Epithelial cell of prostate (primary cell): ENCODE measurements around the gene C17orf58.
"Not testable (repeated sequence)": the region's sequence is repeated elsewhere in the genome, so short reads cannot be mapped to it uniquely, and the experiment has no call there.

Experiments
- DNase-seq: peaks from one replicate; pipeline ENCODE4 v3.0.0-alpha.2; 2011; ENCODE audit warnings: low read depth, low spot score
- H3K27ac ChIP-seq: fragments of 450-650 bp; 2 replicates; pipeline ENCODE4 v1.5.1; 2017; ENCODE audit warnings: mild to moderate bottlenecking

C17orf58 gene

DNA sequence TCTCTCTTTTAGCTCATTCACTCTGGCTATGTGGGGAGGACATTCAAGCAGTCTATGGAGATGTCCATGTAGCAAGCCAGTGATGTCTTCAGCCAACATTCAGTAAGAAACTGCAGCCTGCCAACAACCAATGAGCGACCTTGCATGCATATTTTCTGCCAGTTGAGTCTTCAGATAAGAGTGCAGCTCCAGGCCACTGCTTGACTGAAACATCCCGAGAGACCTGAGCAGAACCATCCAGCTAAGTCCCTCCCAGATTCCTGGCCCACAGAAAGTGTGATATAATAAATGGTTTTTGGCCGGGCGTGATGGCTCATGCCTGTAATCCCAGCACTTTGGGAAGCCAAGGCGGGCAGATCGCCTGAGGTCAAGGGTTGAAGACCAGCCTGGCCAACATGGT, 10.5 kb upstream of the C17orf58 start:
- no peak overlapping the region for H3K27ac ChIP-seq
- no peak for DNase-seq

DNA sequence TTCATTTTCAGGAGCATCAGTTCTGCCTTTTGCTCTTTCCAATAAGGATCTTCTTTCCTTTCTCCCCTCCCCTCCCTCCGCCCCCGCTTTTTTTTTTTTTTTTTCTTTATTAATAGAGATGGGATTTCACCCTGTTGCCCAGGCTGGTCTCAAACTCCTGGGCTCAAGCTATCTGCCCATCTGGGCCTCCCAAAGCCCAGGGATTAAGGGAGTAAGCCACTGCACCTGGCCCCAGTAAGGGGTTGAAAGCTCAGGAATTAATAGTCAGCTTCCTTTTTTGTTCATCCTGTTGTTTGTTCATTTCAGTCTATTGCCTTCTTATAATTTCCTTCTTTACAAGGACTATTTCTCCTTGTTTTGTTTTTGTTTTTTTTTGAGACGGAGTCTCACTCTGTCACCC, 7.9 kb upstream of the C17orf58 start:
- H3K27ac ChIP-seq: no peak overlapping the region
- DNase-seq: no peak

DNA sequence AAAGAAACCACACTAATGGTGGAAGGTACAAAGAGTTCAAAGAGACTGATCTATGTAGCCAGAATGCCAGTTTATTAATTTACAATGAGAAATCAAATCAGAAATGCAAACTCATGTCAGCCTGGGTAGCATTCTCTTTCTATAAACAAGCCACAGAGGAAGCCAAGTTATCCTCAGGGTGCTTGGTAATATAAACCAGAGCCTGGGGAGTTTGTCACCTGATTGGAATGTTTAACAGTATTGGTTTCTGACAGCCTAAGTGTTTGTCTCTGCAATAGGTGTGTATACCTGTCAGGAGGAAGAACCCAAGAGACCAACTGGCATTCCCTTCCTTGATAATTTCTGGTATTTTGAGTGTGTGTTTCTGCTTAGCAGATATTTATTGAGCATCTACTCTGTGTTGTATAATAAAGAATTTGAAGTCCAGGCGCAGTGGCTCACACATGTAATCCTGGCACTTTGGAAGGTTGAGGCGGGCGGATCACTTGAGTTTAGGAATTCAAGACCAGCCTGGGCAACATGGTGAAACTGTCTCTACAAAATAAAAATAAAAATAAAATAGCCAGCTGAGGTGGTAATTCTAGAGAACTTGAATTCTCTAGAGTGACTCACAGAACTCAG, 3.1 kb upstream of the C17orf58 start:
- no peak for DNase-seq
- no peak overlapping the region for H3K27ac ChIP-seq

- H3K27ac ChIP-seq: no peak overlapping the region
Observed at GRCh38 chr17:67998466-67998865, 2.2 kb upstream of the C17orf58 start.

GRCh38 chr17:67995570-67996263, 552 bp downstream of the C17orf58 start:
- H3K27ac ChIP-seq: no peak overlapping the region
- no peak for DNase-seq

More at GRCh38 chr17:67998466-67998865, 2.2 kb upstream of the C17orf58 start:
- DNase-seq: no peak

GRCh38 chr17:67994817-67995569, 1.3 kb downstream of the C17orf58 start:
- H3K27ac ChIP-seq: peak overlapping the region; percentile 44
- no peak for DNase-seq

GRCh38 chr17:67993998-67994361, 2.3 kb downstream of the C17orf58 start:
- DNase-seq: no peak
- peak overlapping the region; percentile 84 for H3K27ac ChIP-seq

GRCh38 chr17:67993153-67993997, 2.9 kb downstream of the C17orf58 start:
- DNase-seq: no peak
- H3K27ac ChIP-seq: peak overlapping the region; percentile 84

- peak overlapping the region; percentile 84 for H3K27ac ChIP-seq
- no peak for DNase-seq
Observed at GRCh38 chr17:67992548-67993152, 3.6 kb downstream of the C17orf58 start.

GRCh38 chr17:67990909-67991308, 5.4 kb downstream of the C17orf58 start:
- H3K27ac ChIP-seq: no peak overlapping the region
- no peak for DNase-seq

DNA sequence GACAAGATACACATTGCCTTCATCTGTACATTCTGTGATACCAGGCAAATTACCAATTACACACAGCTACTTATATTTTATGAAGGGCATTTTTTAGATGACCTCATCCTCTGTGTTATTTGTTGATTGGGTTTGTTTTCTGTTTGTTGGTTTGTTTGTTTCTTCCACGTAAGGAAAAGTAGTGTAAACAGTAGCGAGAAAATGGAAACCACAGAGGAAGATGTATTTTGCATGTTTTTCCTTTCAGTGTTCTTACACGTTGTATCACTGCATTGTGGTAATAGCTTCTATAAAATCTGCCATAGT, 12.9 kb downstream of the C17orf58 start:
- no peak overlapping the region for H3K27ac ChIP-seq
- no peak for DNase-seq

- no peak overlapping the region for H3K27ac ChIP-seq
- DNase-seq: no peak
Observed at GRCh38 chr17:67982686-67983382, 13.4 kb downstream of the C17orf58 start.

DNA sequence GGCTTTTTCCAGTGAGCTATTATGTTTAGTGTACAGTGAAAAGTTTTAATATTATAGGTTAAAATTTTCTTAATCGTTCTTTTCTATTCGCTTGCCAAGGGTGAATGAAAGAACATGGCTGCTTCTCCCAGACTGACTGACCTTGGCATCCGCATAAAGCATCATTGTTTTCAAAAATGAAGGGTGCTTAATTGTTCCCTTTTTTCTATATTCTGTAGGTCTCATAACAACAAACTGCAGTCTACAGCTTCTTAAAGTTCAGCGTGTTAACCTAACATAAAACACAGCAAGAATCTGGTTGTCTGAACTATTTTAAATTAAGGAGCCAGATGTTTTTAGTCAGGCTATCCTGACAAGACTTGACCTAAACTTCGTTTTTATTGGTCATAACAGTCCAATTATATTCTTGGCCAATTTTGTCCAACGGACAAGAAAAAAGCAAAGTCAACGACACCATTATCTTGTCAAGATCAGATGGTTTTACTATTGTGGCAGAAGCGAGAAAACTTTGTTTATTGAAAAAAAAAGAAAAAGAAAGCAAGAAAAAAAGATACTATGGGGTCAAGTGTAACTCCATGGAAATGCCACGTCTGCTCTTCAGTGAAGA, 14.1 kb downstream of the C17orf58 start:
- no peak for DNase-seq
- H3K27ac ChIP-seq: no peak overlapping the region

DNA sequence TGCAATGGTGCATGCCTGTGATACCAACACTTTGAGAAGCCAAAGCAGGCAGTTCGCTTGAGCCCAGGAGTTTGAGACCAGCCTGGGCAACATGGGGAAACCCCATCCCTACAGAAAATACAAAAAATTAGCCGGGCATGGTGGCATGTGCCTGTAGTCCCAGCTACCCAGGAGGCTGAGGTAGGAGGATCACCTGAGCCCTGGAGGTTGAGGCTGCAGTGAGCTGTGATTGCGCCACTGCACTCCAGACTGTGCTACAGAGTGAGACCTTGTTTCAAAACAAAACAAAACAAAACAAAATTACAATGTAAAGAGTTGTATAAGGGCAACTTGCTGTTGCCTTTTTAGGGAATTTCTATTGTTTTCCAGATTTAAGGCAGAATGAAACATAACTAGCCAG, 15.4 kb downstream of the C17orf58 start:
- not testable (repeated sequence) for DNase-seq, H3K27ac ChIP-seq

GRCh38 chr17:67980456-67980855, 15.8 kb downstream of the C17orf58 start:
- no peak overlapping the region for H3K27ac ChIP-seq
- no peak for DNase-seq

GRCh38 chr17:67976306-67976705, 20.0 kb downstream of the C17orf58 start:
- not testable (repeated sequence) for DNase-seq

GRCh38 chr17:67974598-67975066, 21.6 kb downstream of the C17orf58 start:
- no peak for DNase-seq
- no peak overlapping the region for H3K27ac ChIP-seq

More at GRCh38 chr17:67976306-67976705, 20.0 kb downstream of the C17orf58 start:
- H3K27ac ChIP-seq: not testable (repeated sequence)

DNA sequence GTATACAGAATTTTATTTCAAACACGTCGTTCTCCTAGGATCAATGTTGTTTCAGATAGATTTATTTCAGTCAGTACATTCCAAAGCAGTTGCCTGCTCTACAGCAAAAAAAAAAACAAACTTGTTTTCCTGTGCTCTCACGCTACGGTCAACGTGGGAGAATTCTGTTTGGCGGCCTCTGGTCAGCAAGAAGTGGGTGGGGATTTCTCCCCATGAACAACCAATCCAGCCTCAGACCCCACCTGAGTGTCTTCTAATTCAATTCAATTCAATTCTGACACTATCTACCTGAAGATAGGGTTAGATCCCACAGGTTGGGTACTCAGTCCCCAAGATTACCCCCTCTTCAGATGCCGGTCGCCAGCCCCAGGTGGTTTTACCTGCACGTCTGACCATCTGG, 22.1 kb downstream of the C17orf58 start:
- no peak overlapping the region for H3K27ac ChIP-seq
- DNase-seq: no peak

- no peak overlapping the region for H3K27ac ChIP-seq
- no peak for DNase-seq
Observed at GRCh38 chr17:67970783-67971182, 25.5 kb downstream of the C17orf58 start.
